ENCODE data around the gene MARCKSL1. TPM values are rescaled to one million over a fixed set of nuclear protein-coding genes. Genes with fewer than 3 reads are reported as not detected.
A peak's percentile ranks its signal among the peaks of the same experiment; 100 is the strongest.

Gene MARCKSL1
- total RNA-seq, 1 donor from 2014 or later: 730 TPM

DNA sequence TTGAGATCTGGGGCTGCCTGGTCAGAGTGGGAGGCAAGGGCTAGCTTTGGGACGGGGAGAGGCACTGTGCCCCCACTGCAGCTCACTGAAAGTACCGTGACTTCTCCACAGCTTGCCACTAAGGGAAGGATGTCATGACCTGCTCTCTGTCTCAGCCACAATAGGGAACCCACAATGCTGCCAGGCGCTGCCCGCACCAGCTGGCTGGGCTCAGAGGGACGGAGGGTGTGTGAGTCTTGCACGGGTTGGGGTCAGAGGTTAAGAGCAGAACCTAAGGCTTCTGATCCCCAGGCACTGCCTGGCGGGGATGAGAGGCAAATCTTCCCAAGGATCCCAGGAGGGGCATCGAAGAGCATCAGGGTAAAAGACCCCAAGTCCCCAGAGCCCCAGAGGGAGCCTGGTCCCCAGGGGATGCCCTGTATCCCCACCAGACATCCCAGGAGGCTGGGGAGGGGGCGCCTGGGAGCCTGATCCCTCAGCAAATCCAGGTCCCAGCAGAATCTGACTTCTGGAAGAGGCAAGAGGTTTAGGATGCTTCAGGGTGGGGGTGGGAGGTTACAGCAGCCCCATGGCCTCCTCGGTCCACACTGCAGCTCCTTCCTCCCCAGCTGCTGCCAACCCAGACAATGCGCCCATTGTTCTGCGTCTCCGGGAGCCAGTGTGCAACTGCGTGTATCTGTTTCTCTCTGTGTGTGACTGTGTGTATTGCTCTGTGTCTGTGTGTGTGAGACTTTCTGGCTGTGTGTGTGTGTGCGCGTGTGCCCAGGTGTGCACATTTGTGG is 2.0 kb upstream of the MARCKSL1 start:
- Mint-ChIP-seq H3K36me3 (ENCODE audit: low read depth, unreplicated experiment) (peaks cover 25% of the 10 kb centered on the region), H3K9me3 (ENCODE audit: unreplicated experiment) (no peaks in the 10 kb centered on the region), H3K27me3 (ENCODE audit: unreplicated experiment) (peaks cover 37% of the 10 kb centered on the region), H3K4me3 (ENCODE audit: unreplicated experiment) (peak overlapping the region; percentile 81), H3K27ac (ENCODE audit: unreplicated experiment) (peak overlapping the region; percentile 90), H3K4me1 (ENCODE audit: unreplicated experiment) (peaks cover 39% of the 10 kb centered on the region)
- TF ChIP-seq CTCF (IDR thresholded peaks at IDR 0.05; ENCODE audit: unreplicated experiment): no peak
- DNase-seq (ENCODE audit: low spot score): no peak

DNA sequence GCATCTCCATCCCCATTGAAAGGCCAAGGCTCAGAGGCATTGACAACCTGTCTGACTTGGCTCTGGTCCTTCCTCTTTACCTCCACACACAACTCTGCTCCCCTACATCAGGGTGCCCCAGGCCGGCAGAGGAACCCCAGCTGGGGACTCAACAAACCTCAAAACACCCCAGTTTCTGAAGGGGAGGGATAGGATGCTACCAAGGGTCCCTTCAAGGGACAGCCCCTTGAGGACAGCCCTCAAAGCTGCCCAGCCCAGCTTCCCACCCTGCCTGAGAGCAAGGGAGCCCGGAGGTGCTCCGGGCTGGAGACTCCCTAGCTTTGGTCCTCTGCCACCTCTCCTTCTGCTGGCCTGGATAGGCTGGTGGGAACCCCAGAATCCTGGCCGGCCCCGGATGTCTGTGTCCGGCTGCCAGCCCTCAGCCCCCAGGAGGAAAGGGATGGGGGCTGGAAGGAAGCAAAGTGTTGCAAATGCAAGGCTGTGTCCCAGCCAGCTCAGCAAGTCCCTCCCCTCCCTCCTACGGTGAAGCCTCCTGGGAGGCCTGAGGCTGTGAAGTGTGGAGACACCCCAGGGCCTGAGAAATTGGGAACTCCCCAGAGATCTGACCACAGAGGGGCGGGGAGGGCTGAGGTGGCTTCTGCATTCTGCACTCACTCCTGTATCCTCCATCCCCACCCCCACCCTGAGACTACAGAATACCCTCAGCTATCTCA is 1.1 kb upstream of the MARCKSL1 start:
- H3K9me3 Mint-ChIP-seq (ENCODE audit: unreplicated experiment): no peaks in the 10 kb centered on the region
- DNase-seq (ENCODE audit: low spot score): peak; percentile 23
- peaks cover 39% of the 10 kb centered on the region for H3K4me1 Mint-ChIP-seq (ENCODE audit: unreplicated experiment)
- peaks cover 26% of the 10 kb centered on the region for H3K36me3 Mint-ChIP-seq (ENCODE audit: low read depth, unreplicated experiment)
- no peak for TF ChIP-seq CTCF (IDR thresholded peaks at IDR 0.05; ENCODE audit: unreplicated experiment)
- peaks cover 35% of the 10 kb centered on the region for H3K27me3 Mint-ChIP-seq (ENCODE audit: unreplicated experiment)
- H3K27ac Mint-ChIP-seq (ENCODE audit: unreplicated experiment): no peak overlapping the region
- peak overlapping the region; percentile 62 for H3K4me3 Mint-ChIP-seq (ENCODE audit: unreplicated experiment)

DNA sequence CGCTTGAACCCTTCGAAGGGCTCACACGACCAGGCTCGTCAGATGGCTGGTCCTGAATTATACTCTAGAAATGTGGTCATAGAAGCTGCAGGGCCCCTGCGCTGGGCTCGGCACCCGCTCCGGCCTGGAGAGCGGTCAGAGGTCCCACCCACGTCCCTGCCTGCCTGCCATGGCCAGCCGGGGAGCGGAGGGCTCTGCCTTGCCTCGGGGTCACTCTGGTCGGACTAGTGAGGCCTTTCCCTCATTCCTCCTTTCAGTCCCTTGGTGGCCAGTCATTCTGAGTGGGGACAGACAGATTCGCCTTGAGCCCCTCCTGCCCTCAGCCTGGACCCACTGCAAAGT is 529 bp upstream of the MARCKSL1 start:
- no peaks in the 10 kb centered on the region for H3K9me3 Mint-ChIP-seq (ENCODE audit: unreplicated experiment)
- peaks cover 35% of the 10 kb centered on the region for H3K27me3 Mint-ChIP-seq (ENCODE audit: unreplicated experiment)
- TF ChIP-seq CTCF (IDR thresholded peaks at IDR 0.05; ENCODE audit: unreplicated experiment): no peak
- peaks cover 41% of the 10 kb centered on the region for H3K4me1 Mint-ChIP-seq (ENCODE audit: unreplicated experiment)
- H3K36me3 Mint-ChIP-seq (ENCODE audit: low read depth, unreplicated experiment): peaks cover 32% of the 10 kb centered on the region
- H3K27ac Mint-ChIP-seq (ENCODE audit: unreplicated experiment): no peak overlapping the region
- peak overlapping the region; percentile 62 for H3K4me3 Mint-ChIP-seq (ENCODE audit: unreplicated experiment)
- peak; percentile 30 for DNase-seq (ENCODE audit: low spot score)

DNA sequence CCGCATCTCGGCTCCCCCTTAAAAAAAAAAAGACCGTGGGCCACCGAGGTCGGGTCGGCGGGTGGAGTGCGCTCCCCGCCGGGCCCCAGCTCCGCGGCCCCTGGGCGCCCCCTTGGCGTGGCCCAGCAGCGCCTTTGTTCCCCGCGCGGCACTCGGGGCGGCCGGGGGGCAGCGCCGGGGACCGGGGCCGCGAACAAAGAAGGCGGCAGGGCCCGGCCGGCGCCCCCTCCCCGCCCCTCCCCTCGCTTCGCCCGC is 571 bp downstream of the MARCKSL1 start:
- Mint-ChIP-seq H3K4me1 (ENCODE audit: unreplicated experiment) (peaks cover 44% of the 10 kb centered on the region), H3K9me3 (ENCODE audit: unreplicated experiment) (no peaks in the 10 kb centered on the region)

More for the DNA sequence above, 571 bp downstream of the MARCKSL1 start:
- DNase-seq (ENCODE audit: low spot score): no peak
- Mint-ChIP-seq H3K4me3 (ENCODE audit: unreplicated experiment) (peak overlapping the region; percentile 98), H3K27me3 (ENCODE audit: unreplicated experiment) (peaks cover 35% of the 10 kb centered on the region), H3K36me3 (ENCODE audit: low read depth, unreplicated experiment) (peaks cover 43% of the 10 kb centered on the region), H3K27ac (ENCODE audit: unreplicated experiment) (no peak overlapping the region)
- TF ChIP-seq CTCF (IDR thresholded peaks at IDR 0.05; ENCODE audit: unreplicated experiment): no peak
